ENCODE results near the gene RAP1GAP.

The RAP1GAP gene

GRCh38 chr1:21640653-21641052 is 28.5 kb downstream of the RAP1GAP start:
- no peaks in the 10 kb centered on the region for H3K36me3 Mint-ChIP-seq (ENCODE audit: low read depth)
- no peak overlapping the region for H3K4me3 Mint-ChIP-seq
- TF ChIP-seq CTCF (IDR thresholded peaks at IDR 0.05) = no peak
- DNase-seq = no peak
- H3K9me3 Mint-ChIP-seq = no peaks in the 10 kb centered on the region
- peaks cover 20% of the 10 kb centered on the region for H3K27me3 Mint-ChIP-seq (ENCODE audit: low read depth, poor library complexity)
- peaks cover 20% of the 10 kb centered on the region for H3K4me1 Mint-ChIP-seq
- H3K27ac Mint-ChIP-seq = no peak overlapping the region

- H3K27ac Mint-ChIP-seq = no peak overlapping the region
Observed at GRCh38 chr1:21639594-21640041, 29.5 kb downstream of the RAP1GAP start.

GRCh38 chr1:21638531-21639341 is 30.4 kb downstream of the RAP1GAP start:
- no peak overlapping the region for H3K4me3 Mint-ChIP-seq
- no peak overlapping the region for H3K27ac Mint-ChIP-seq
- no peaks in the 10 kb centered on the region for H3K9me3 Mint-ChIP-seq
- peaks cover 30% of the 10 kb centered on the region for H3K4me1 Mint-ChIP-seq
- no peaks in the 10 kb centered on the region for H3K36me3 Mint-ChIP-seq (ENCODE audit: low read depth)
- no peak for DNase-seq
- TF ChIP-seq CTCF (IDR thresholded peaks at IDR 0.05) = no peak
- peaks cover 12% of the 10 kb centered on the region for H3K27me3 Mint-ChIP-seq (ENCODE audit: low read depth, poor library complexity)

More at GRCh38 chr1:21639594-21640041, 29.5 kb downstream of the RAP1GAP start:
- Mint-ChIP-seq H3K9me3 (no peaks in the 10 kb centered on the region), H3K4me3 (no peak overlapping the region), H3K27me3 (ENCODE audit: low read depth, poor library complexity) (peaks cover 19% of the 10 kb centered on the region), H3K4me1 (peaks cover 29% of the 10 kb centered on the region), H3K36me3 (ENCODE audit: low read depth) (no peaks in the 10 kb centered on the region)
- DNase-seq = peak; percentile 30
- TF ChIP-seq CTCF (IDR thresholded peaks at IDR 0.05) = no peak

GRCh38 chr1:21637514-21637913 is 31.6 kb downstream of the RAP1GAP start:
- peaks cover 12% of the 10 kb centered on the region for H3K27me3 Mint-ChIP-seq (ENCODE audit: low read depth, poor library complexity)
- DNase-seq = no peak
- H3K4me3 Mint-ChIP-seq = no peak overlapping the region
- TF ChIP-seq CTCF (IDR thresholded peaks at IDR 0.05) = no peak
- H3K27ac Mint-ChIP-seq = no peak overlapping the region
- H3K9me3 Mint-ChIP-seq = no peaks in the 10 kb centered on the region
- H3K4me1 Mint-ChIP-seq = peaks cover 35% of the 10 kb centered on the region
- H3K36me3 Mint-ChIP-seq (ENCODE audit: low read depth) = no peaks in the 10 kb centered on the region

- H3K4me1 Mint-ChIP-seq = peaks cover 38% of the 10 kb centered on the region
- peaks cover 12% of the 10 kb centered on the region for H3K27me3 Mint-ChIP-seq (ENCODE audit: low read depth, poor library complexity)
- H3K9me3 Mint-ChIP-seq = no peaks in the 10 kb centered on the region
- no peak overlapping the region for H3K4me3 Mint-ChIP-seq
- no peaks in the 10 kb centered on the region for H3K36me3 Mint-ChIP-seq (ENCODE audit: low read depth)
- TF ChIP-seq CTCF (IDR thresholded peaks at IDR 0.05) = no peak
- H3K27ac Mint-ChIP-seq = no peak overlapping the region
- DNase-seq = no peak
Observed at GRCh38 chr1:21636029-21636428, 33.1 kb downstream of the RAP1GAP start.

All from nephron progenitor cell (in vitro differentiated cells).